ENCODE data around the gene APBB2. TPM values are rescaled to one million over a fixed set of nuclear protein-coding genes. Genes with fewer than 3 reads are reported as not detected.

Gene APBB2
- total RNA-seq, 1 experiment from 2014 or later = 46.0 TPM

DNA sequence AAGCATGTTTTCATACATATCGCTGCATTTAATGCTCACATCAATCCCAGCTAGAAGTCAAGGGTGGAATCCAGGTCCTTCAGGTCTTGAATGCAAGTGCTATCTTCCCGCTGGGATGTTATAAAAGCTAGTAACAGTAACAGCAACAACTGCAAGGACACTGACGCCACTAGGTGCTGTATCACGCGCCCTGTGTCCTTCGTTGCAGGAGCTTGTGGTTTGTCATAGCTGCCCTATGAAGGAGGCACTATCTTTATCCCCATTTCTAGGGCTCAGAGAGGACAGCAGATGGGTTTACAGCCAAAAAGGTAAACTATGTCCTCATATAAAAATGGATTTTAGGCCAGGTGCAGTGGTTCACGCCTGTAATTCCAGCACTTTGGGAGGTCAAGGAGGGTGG, 261.7 kb downstream of the APBB2 start:
- no peak overlapping the region for H3K4me2 ChIP-seq
- no peaks in the 10 kb centered on the region; the same call in 1 of the 2 replicates for H4K20me1 ChIP-seq (ENCODE audit: insufficient read depth)
- H3K79me2 ChIP-seq (ENCODE audit: low read depth) = no peaks in the 10 kb centered on the region
- H3K9me2 ChIP-seq (ENCODE audit: insufficient read depth) = no peaks in the 10 kb centered on the region
- no peaks in the 10 kb centered on the region for H3K4me1 ChIP-seq (replicated peaks; ENCODE audit: insufficient read depth)
- ChIA-PET POLR2A (ENCODE audit: unreplicated experiment) (no interaction called here), CTCF (no interaction called here)
- no peak for DNase-seq
- no peaks in the 10 kb centered on the region for H3K27me3 ChIP-seq (ENCODE audit: insufficient read depth, low read depth)
- H2AFZ ChIP-seq = no peak overlapping the region
- H3F3A ChIP-seq (ENCODE audit: insufficient read depth, low read depth) = no peaks in the 10 kb centered on the region
- no TSS peak for BruUV-seq (replicated peaks)
- H3K4me3 ChIP-seq = no peak overlapping the region
- H3K27ac ChIP-seq = no peak overlapping the region
- intact Hi-C loops (cut with micrococcal nuclease; ENCODE audit: unreplicated experiment) = no loop called here
- TF ChIP-seq EZH2 (IDR thresholded peaks at IDR 0.05; ENCODE audit: low read depth) = no peak
- TF ChIP-seq, protein P1, sequence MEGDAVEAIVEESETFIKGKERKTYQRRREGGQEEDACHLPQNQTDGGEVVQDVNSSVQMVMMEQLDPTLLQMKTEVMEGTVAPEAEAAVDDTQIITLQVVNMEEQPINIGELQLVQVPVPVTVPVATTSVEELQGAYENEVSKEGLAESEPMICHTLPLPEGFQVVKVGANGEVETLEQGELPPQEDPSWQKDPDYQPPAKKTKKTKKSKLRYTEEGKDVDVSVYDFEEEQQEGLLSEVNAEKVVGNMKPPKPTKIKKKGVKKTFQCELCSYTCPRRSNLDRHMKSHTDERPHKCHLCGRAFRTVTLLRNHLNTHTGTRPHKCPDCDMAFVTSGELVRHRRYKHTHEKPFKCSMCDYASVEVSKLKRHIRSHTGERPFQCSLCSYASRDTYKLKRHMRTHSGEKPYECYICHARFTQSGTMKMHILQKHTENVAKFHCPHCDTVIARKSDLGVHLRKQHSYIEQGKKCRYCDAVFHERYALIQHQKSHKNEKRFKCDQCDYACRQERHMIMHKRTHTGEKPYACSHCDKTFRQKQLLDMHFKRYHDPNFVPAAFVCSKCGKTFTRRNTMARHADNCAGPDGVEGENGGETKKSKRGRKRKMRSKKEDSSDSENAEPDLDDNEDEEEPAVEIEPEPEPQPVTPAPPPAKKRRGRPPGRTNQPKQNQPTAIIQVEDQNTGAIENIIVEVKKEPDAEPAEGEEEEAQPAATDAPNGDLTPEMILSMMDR (conservative IDR thresholded peaks at IDR 0.05) = no peak
- no peaks in the 10 kb centered on the region for H3K36me3 ChIP-seq (ENCODE audit: low read depth)
- H3K9me3 ChIP-seq (ENCODE audit: insufficient read depth, low read depth) = no peaks in the 10 kb centered on the region

DNA sequence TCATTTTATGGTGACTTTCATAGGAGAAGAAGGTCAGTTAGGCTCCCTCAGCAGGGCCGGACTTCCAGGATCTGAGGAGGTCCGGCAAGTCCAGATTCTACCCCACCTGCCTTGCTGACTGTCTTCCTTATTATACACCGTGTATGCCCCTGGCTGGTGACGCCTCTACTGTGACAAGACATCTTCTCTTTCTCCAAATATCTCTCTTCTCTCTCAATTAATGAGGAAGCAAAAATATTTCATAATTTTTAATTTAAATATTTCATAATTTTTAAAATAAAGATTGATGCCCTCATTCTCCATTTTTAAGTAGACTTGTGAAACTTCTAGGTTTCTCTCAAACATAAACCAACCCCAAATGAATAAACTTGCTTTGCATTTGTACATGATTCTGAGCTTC, 262.1 kb downstream of the APBB2 start:
- H3K4me2 ChIP-seq = no peak overlapping the region
- CTCF ChIA-PET = no interaction called here
- BruUV-seq (replicated peaks) = no TSS peak

DNA sequence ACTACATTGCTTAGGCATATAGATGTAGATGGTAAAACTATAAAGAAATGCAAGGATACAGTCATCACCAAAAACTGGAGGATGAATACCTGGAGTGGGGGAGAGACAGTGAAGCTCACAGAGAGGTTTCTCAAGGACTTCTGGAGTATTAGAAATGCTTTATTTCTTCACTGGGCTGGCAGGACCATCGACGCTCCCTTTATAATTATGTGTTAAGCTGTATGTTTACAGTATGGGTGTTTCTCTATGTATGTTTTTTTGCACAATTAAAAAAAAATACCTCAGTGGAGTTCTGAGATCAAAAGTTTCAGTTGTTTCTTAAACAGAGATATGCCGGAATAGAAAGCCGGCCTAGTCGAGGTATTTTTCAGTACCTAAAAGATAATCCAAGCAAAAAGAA, 263.3 kb downstream of the APBB2 start:
- ChIA-PET POLR2A (ENCODE audit: unreplicated experiment) (interaction anchor here (0.6 kb wide), 1 partner anchor 254 kb away, joined by 6 read pairs; no protein-coding TSS in a partner anchor), CTCF (interaction anchor here (0.6 kb wide), 1 partner anchor 27 kb away, joined by 4 read pairs; no protein-coding TSS in a partner anchor)
- intact Hi-C loops (cut with micrococcal nuclease; ENCODE audit: unreplicated experiment) = no loop called here
- BruUV-seq (replicated peaks) = no TSS peak
- DNase-seq = no peak
- TF ChIP-seq, protein P1 (conservative IDR thresholded peaks at IDR 0.05) = no peak
- Histone ChIP-seq H3K9me3 (ENCODE audit: insufficient read depth, low read depth) (no peaks in the 10 kb centered on the region), H3K79me2 (ENCODE audit: low read depth) (no peaks in the 10 kb centered on the region), H3K4me3 (no peak overlapping the region), H3K9me2 (ENCODE audit: insufficient read depth) (no peaks in the 10 kb centered on the region), H3K4me2 (no peak overlapping the region), H4K20me1 (ENCODE audit: insufficient read depth) (no peaks in the 10 kb centered on the region), H3K4me1 (replicated peaks; ENCODE audit: insufficient read depth) (no peaks in the 10 kb centered on the region), H3F3A (ENCODE audit: insufficient read depth, low read depth) (no peaks in the 10 kb centered on the region), H3K27ac (no peak overlapping the region), H3K36me3 (ENCODE audit: low read depth) (no peaks in the 10 kb centered on the region), H3K27me3 (ENCODE audit: insufficient read depth, low read depth) (no peaks in the 10 kb centered on the region), H2AFZ (no peak overlapping the region)

More for the DNA sequence above, 262.1 kb downstream of the APBB2 start:
- no peak for DNase-seq
- H3K4me1 ChIP-seq (replicated peaks; ENCODE audit: insufficient read depth) = no peaks in the 10 kb centered on the region
- no peak overlapping the region for H3K4me3 ChIP-seq
- intact Hi-C loops (cut with micrococcal nuclease; ENCODE audit: unreplicated experiment) = no loop called here
- no peaks in the 10 kb centered on the region for H3K27me3 ChIP-seq (ENCODE audit: insufficient read depth, low read depth)
- TF ChIP-seq EZH2 (IDR thresholded peaks at IDR 0.05; ENCODE audit: low read depth) = no peak
- TF ChIP-seq, protein P1 (conservative IDR thresholded peaks at IDR 0.05) = no peak
- no peaks in the 10 kb centered on the region for H3F3A ChIP-seq (ENCODE audit: insufficient read depth, low read depth)
- H4K20me1 ChIP-seq (ENCODE audit: insufficient read depth) = no peaks in the 10 kb centered on the region
- no peak overlapping the region for H2AFZ ChIP-seq
- POLR2A ChIA-PET (ENCODE audit: unreplicated experiment) = no interaction called here
- H3K79me2 ChIP-seq (ENCODE audit: low read depth) = no peaks in the 10 kb centered on the region
- no peaks in the 10 kb centered on the region for H3K9me3 ChIP-seq (ENCODE audit: insufficient read depth, low read depth)
- H3K36me3 ChIP-seq (ENCODE audit: low read depth) = no peaks in the 10 kb centered on the region
- H3K9me2 ChIP-seq (ENCODE audit: insufficient read depth) = no peaks in the 10 kb centered on the region
- no peak overlapping the region for H3K27ac ChIP-seq
